VCaP (cell line): ENCODE measurements around the gene QPCTL.
A peak's percentile ranks its signal among the peaks of the same experiment; 100 is the strongest.

Experiments
- H3K27ac ChIP-seq: fragments of 450-650 bp; 2 replicates; pipeline ENCODE4 v1.5.1; 2017
- TF ChIP-seq, protein P1 (sequence below): fragments of 450-650 bp; conservative IDR thresholded peaks from 2 replicates; pipeline ENCODE4 v1.5.1; 2017; ENCODE audit warnings: mild to moderate bottlenecking, moderate library complexity

Gene QPCTL

DNA sequence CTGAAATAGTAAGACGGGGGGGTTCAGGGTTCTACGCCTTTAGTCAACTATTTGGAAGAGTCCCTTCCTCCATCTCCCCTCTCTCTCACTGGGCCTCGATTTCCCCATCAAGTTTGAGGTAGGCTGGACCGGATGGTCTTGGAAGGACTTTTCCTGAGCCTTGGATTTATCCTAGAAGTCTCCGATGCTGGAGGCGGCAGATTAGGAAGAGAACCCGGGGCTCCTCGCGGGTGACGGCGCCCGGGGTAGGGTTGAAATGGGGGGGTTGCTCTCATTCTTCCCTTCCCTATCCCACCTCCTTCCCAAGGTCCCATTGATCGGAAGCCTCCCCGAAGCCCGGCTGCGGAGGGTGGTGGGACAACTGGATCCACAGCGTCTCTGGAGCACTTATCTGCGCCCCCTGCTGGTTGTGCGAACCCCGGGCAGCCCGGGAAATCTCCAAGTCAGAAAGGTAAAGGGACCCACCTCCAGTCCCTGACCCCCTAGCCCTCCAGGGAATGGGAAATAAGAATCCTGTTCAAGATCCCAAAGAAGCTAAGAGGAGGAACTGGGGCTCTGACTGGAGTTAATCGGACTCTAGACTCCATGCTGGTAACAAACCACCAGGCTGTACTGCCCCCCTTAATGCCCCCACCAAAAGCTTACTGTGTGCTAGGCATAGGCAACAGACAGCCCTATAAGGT is 781 bp downstream of the QPCTL start:
- TF ChIP-seq, protein P1, sequence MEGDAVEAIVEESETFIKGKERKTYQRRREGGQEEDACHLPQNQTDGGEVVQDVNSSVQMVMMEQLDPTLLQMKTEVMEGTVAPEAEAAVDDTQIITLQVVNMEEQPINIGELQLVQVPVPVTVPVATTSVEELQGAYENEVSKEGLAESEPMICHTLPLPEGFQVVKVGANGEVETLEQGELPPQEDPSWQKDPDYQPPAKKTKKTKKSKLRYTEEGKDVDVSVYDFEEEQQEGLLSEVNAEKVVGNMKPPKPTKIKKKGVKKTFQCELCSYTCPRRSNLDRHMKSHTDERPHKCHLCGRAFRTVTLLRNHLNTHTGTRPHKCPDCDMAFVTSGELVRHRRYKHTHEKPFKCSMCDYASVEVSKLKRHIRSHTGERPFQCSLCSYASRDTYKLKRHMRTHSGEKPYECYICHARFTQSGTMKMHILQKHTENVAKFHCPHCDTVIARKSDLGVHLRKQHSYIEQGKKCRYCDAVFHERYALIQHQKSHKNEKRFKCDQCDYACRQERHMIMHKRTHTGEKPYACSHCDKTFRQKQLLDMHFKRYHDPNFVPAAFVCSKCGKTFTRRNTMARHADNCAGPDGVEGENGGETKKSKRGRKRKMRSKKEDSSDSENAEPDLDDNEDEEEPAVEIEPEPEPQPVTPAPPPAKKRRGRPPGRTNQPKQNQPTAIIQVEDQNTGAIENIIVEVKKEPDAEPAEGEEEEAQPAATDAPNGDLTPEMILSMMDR: peak; percentile 98
- peak overlapping the region; percentile 96 for H3K27ac ChIP-seq

- TF ChIP-seq, protein P1: no peak
Measured at GRCh38 chr19:45701676-45702075, 9.2 kb downstream of the QPCTL start.

DNA sequence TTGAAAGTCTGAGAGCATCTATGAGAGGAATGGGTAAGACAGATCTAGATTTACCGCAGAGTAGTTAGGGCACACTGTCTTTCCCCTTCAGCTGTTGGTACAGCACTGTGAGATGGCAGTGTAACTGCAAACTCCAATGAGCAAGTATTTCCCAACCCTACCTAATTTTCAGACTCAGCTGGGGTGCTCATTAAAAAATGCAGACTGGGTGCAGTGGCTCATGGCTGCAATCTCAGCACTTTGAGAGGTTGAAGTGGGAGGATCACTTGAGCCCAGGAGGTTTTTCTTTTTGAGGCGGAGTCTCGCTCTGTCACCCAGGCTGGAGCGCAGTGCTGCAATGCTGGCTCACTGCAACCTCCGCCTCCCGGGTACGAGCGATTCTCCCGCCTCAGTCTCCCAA is 12.6 kb downstream of the QPCTL start:
- TF ChIP-seq, protein P1: no peak
- H3K27ac ChIP-seq: no peak overlapping the region

More at GRCh38 chr19:45701676-45702075, 9.2 kb downstream of the QPCTL start:
- no peak overlapping the region for H3K27ac ChIP-seq

DNA sequence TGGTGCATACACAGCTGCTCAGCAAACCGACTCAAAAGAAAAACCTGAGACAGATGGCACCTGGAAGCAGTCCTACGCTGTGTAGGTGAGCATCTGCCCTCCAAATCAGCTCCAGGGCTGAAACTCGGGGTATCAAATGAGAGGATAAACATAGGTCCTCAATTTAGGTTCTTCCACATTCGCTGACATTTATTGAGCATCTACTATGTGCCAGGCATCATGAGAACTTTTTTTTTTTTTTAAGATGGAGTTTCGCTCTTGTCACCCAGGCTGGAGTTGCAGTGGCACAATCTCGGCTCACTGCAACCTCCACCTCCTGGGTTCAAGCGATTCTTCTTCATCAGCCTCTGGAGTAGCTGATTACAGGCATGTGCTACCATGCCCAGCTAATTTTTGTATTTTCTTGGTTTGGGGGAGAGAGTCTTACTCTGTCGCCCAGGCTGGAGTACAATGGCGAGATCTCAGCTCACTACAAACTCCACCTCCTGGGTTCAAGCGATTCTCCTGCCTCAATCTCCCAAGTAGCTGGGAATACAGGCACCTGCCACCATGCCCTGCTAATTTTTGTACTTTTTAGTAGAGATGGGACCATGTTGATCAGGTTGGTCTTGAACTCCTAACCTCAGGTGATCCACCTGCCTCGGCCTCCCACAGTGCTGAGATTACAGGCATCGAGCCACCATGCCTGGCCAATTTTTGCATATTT is 13.4 kb downstream of the QPCTL start:
- no peak overlapping the region for H3K27ac ChIP-seq
- TF ChIP-seq, protein P1: no peak

DNA sequence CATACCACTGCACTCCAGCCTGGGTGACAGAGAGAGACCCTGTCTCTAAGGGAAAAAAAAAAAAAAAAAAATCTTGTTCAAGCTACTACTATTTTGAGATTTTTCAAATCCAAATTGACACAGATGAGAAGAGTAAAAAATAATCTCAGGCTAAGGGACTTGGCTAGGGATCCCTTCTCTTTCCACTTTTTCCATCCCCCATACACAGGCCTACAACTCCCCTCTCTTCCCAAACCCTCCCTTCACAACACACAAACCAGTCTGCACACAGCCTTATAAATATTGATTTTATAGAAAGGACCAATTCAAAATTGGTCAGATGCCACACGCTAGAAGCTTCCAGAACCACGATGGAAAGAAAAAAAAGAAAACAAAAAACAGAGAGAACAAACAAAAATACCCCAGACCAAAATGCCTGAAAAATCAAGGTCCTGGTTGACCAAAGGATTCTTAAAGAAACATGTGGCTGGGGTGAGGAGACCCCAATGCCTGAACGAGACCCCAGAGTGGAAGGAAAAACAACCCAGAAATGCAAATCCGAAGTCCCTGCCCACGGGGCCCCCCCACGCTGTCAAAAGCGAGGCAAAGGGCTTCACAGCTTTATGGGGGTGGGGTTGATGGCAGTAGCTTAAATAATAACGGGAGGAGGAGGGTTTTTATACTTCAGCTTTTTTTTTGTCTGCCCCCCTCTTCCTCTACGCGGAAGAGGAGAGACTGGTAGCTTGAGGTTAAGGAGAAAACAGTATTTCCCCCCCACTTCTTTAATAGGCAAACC is 18.1 kb downstream of the QPCTL start:
- TF ChIP-seq, protein P1: no peak
- H3K27ac ChIP-seq: peak overlapping the region; percentile 63

DNA sequence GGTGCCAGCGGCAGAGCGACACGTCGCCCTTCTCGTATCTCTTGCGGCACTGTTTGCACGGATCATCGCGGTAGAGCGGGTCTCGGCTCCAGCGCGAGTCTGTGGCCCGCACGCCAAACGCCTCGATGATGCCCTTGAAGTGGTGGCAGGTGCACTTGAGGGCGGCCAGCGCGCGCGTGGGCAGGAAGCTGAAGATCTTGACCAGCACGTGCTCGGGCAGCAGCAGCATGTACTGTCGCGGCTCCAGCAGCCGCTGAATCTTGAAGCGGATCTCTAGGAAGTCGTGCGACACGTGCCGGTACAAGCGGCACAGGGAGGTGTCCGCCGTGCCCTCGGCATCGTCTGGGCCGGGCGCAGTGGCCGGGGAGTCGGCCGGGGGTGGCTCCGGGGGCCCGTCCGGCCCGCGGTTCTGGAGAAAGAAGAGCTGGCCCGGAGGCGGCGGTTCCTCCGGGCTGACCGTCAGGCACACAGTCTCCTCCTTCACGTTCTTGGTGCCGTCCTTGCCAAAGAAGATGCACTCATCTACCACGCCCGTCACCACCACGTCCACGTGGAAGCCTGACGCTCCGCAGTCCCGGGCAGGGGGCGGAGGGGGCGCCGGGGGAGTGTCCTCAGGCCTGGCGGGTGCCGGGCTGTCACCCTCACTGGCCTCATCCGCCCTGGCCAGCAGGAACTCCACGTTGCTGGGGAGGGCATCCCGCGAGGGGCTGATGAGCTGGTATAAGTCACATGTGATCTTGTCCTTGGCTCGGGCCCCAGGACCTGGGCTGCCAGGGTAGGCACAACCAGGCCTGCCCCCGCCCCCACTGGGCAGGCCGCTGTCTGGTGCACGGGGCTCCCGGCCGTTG is 19.6 kb downstream of the QPCTL start:
- H3K27ac ChIP-seq: no peak overlapping the region

More for the DNA sequence above, 19.6 kb downstream of the QPCTL start:
- TF ChIP-seq, protein P1: no peak
